GM18867 (cell line): ENCODE data around the gene IQCM.

Experiments
- ATAC-seq: cut with Tn5 transposase; IDR thresholded peaks from one replicate; pipeline ENCODE4 v1.9.1; 2021; ENCODE audit warnings: mild to moderate bottlenecking, moderate library complexity; ENCODE audit not compliant: unreplicated experiment

Gene IQCM

DNA sequence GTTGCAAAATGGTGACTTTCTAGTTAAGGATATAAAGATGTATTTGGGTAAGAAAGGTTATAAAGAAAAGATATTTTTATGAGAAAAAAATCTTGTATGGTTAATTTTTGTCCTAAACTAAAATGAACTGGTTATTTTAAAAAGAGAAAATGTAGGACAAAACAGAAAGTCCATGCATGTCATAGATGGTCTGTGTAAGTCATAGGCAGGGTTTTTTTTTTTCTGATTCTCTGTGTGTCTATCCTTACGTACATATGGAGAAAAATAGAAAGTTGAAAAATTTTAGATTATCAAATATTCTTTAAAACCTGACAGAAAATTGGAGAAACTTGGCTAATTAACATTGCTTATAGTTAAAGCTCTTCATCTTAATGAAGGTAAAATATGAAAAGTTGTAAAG, 493.4 kb downstream of the IQCM start:
- ATAC-seq, result no peak

- no peak for ATAC-seq
Observed at GRCh38 chr4:149321438-149321837, 494.2 kb downstream of the IQCM start.

- ATAC-seq, result no peak
Observed at GRCh38 chr4:149311076-149311475, 504.6 kb downstream of the IQCM start.

DNA sequence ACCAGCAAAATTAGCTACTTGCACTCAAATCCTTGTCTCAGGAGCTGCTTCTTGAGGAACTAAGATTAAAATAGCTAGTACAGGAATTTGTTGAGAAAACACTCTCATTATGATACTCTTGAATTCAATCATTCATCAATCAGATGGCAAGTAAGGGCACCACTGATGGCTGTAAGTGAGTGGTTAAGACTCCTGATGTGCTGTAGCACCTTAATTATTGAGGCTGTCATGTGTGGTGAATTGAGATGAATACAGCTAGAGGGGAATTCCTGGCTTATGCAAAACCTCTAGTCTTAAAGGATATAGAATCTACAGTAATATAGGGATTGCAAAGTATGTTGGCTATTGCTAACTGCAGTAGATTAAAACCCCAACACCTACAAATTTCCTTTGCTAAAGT, 509.1 kb downstream of the IQCM start:
- no peak for ATAC-seq
